ENCODE measurements around the gene OR52R1. TPM values are rescaled to one million over a fixed set of nuclear protein-coding genes. Genes with fewer than 3 reads are reported as not detected.

The OR52R1 gene
- polyA plus RNA-seq, 3 donors: not detected

DNA sequence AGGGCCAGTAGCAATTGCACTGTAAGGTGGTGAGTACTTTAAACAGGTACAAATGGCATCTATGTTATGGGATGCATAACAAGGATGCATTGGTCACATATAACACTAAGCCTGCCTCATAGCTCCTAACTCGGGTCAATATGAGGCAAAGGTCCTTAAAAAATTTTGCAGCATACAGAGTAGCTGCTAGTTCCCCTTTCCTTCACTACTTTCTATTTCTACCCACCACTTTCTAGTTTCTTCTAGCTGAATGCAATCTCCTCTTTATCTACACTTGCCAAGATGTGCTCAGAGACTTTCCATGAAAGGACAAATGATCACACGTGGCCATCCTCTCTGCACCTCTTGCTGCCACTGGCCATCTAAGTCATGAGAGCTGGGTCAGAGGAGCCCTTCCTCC is 26.7 kb upstream of the OR52R1 start:
- Histone ChIP-seq H3K27ac (ENCODE audit: low read depth in 1 of 2, low read length in 2 of 2) (no peak overlapping the region), H2AFZ (ENCODE audit: insufficient read depth, low read depth, low read length, poor library complexity, severe bottlenecking) (no peak overlapping the region), H4K20me1 (ENCODE audit: insufficient read depth, low read length) (no peaks in the 10 kb centered on the region), H3K79me2 (ENCODE audit: insufficient read depth, low read length) (no peaks in the 10 kb centered on the region), H3K9me3 (replicated peaks in 1 of 2; ENCODE audit: control insufficient read depth in 1 of 2, insufficient read depth in 1 of 2, low read length in 2 of 2) (no peaks in the 10 kb centered on the region), H3K9ac (ENCODE audit: insufficient read depth, low read length, poor library complexity, severe bottlenecking) (no peak overlapping the region), H3K4me1 (ENCODE audit: control insufficient read depth in 1 of 2, insufficient read depth in 2 of 2, low read length in 2 of 2) (no peaks in the 10 kb centered on the region), H3K27me3 (ENCODE audit: control insufficient read depth in 2 of 2, insufficient read depth in 2 of 2, low read length in 2 of 2) (no peaks in the 10 kb centered on the region), H3K4me2 (replicated peaks; ENCODE audit: extremely low read depth, low read length, poor library complexity, severe bottlenecking) (no peak overlapping the region), H3K4me3 (replicated peaks in 1 of 3; ENCODE audit: low read depth in 2 of 3, low read length in 3 of 3) (no peak overlapping the region), H3K36me3 (replicated peaks in 1 of 2; ENCODE audit: control insufficient read depth in 1 of 2, insufficient read depth in 2 of 2, low read length in 2 of 2) (no peaks in the 10 kb centered on the region)
- Mint-ChIP-seq H3K4me3 (no peak overlapping the region), H3K36me3 (no peaks in the 10 kb centered on the region), H3K27ac (no peak overlapping the region), H3K9me3 (no peaks in the 10 kb centered on the region), H3K27me3 (ENCODE audit: low read depth in 3 of 3) (peaks cover 0 to 2% (median 1%) of the 10 kb centered on the region in 3 donors), H3K4me1 (no peaks in the 10 kb centered on the region)
- WGBS (ENCODE audit: insufficient coverage): 11% methylated on average over 2 of the region's 2 CpGs
- no peak for DNase-seq
- intact Hi-C loops (cut with micrococcal nuclease): no loop called here
- TF ChIP-seq CTCF (IDR thresholded peaks at IDR 0.05): no peak

- H3K9me3 Mint-ChIP-seq: no peaks in the 10 kb centered on the region
- WGBS (ENCODE audit: insufficient coverage): no CpG with 5 or more reads among the region's 1 CpG
- no peak overlapping the region for H3K4me3 ChIP-seq (replicated peaks in 1 of 3; ENCODE audit: low read depth in 2 of 3, low read length in 3 of 3)
- H3K9ac ChIP-seq (ENCODE audit: insufficient read depth, low read length, poor library complexity, severe bottlenecking): no peak overlapping the region
- no peak for TF ChIP-seq CTCF (IDR thresholded peaks at IDR 0.05)
- no peak overlapping the region for H3K4me2 ChIP-seq (replicated peaks; ENCODE audit: extremely low read depth, low read length, poor library complexity, severe bottlenecking)
- H3K9me3 ChIP-seq (replicated peaks in 1 of 2; ENCODE audit: control insufficient read depth in 1 of 2, insufficient read depth in 1 of 2, low read length in 2 of 2): no peaks in the 10 kb centered on the region
- intact Hi-C loops (cut with micrococcal nuclease): no loop called here
- no peaks in the 10 kb centered on the region for H3K36me3 ChIP-seq (replicated peaks in 1 of 2; ENCODE audit: control insufficient read depth in 1 of 2, insufficient read depth in 2 of 2, low read length in 2 of 2)
- no peaks in the 10 kb centered on the region for H3K4me1 ChIP-seq (ENCODE audit: control insufficient read depth in 1 of 2, insufficient read depth in 2 of 2, low read length in 2 of 2)
- no peak overlapping the region for H3K27ac Mint-ChIP-seq
- H3K27me3 Mint-ChIP-seq (ENCODE audit: low read depth in 3 of 3): peaks cover 0 to 2% (median 1%) of the 10 kb centered on the region in 3 donors
- H2AFZ ChIP-seq (ENCODE audit: insufficient read depth, low read depth, low read length, poor library complexity, severe bottlenecking): no peak overlapping the region
- H3K4me1 Mint-ChIP-seq: no peaks in the 10 kb centered on the region
- no peak overlapping the region for H3K27ac ChIP-seq (ENCODE audit: low read depth in 1 of 2, low read length in 2 of 2)
- no peak for DNase-seq
- no peaks in the 10 kb centered on the region for H3K27me3 ChIP-seq (ENCODE audit: control insufficient read depth in 2 of 2, insufficient read depth in 2 of 2, low read length in 2 of 2)
- H3K4me3 Mint-ChIP-seq: no peak overlapping the region
- H3K36me3 Mint-ChIP-seq: no peaks in the 10 kb centered on the region
- H3K79me2 ChIP-seq (ENCODE audit: insufficient read depth, low read length): no peaks in the 10 kb centered on the region
- no peaks in the 10 kb centered on the region for H4K20me1 ChIP-seq (ENCODE audit: insufficient read depth, low read length)
Measured at GRCh38 chr11:4830346-4830745, 26.2 kb upstream of the OR52R1 start.

Data from CD14-positive monocyte (primary cell).